ENCODE measurements around the gene TTC29. TPM values are rescaled to one million over a fixed set of nuclear protein-coding genes. Genes with fewer than 3 reads are reported as not detected.
A peak's percentile ranks its signal among the peaks of the same experiment; 100 is the strongest.

TTC29 gene
- polyA plus RNA-seq (ENCODE audit: insufficient read length in 10 of 10) = under 1 TPM in 4 of 10 donors, not detected in 6; 0.11 to 0.22 (median 0.15) TPM
- long read RNA-seq, donor 1 = 0 reads
- long read RNA-seq, donor 2 = 0 reads
- long read RNA-seq, donor 3 = 0 reads
- long read RNA-seq, donor 4 = 0 reads
- long read RNA-seq, donor 5 = 0 reads
- long read RNA-seq, donor 6 = 0 reads
- long read RNA-seq, donor 7 = 0 reads
- long read RNA-seq, donor 8 = 0 reads
- long read RNA-seq, donor 9 = 0 reads

GRCh38 chr4:146945556-146946374 lies at the start of gene TTC29:
Gene TTC29, minus strand, starts transcription at chr4:146945864. Its CDS starts 5,969 bp downstream, at chr4:146939895.
- DNase-seq = peak; percentile 82 to 95 (median 92)

DNA sequence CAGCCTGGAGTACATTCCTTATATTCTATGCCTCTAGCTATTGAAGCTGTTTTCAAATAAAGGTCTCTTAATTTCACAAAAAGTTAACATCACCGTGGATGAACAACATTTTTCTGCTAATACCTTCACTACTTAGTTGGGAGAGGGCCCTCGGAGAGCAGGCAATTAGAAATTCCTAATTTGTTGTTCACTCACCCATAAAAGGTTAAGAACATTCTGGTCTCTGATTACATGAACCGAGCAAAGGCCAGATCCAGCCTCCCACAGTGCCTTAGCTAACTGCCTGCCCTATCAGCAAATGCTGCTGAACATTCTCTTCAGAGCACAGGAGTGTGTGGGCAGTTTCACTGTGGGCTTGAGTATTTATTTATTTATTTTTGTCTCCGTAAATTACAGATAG lies 36.0 kb upstream of the TTC29 start:
- DNase-seq = peak in 1 of 3 donors; percentile 1

DNA sequence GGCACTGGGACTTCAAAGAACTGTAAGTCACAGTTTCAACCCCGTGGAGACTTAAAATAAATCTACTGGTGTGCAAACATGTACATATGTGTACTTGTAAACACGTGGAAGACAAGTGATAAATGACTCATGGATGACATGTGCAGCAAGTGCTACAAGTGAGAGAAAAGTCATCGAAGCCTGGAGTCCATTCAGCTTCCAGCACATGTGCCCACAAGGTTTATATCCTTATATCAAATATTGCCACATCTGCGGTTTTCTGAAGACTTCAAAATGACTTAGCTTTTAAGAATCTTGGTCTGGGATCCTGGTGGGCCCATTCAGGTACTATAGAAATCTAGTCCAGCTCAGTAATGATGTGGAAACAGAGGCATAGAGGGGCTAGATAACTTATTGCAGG lies 33.0 kb upstream of the TTC29 start:
- DNase-seq = no peak

DNA sequence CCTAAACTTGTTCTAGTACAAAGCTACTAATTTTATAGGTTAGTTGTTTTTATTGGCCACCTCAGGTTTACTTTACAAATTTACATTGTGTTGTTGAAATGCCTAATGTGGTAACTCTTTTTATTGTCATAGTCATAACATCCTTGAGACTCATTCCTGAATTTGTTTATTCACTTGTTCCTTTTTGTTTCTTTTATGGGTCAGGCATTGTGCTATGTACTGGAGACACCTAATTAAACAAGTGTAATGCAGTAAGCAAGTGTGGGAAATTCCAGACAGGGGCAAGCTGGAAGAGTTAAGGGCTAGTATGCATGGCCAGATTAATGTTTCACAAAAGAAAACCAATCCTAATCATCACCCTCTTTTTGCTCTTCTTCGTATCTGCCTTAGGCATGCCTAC lies 30.5 kb upstream of the TTC29 start:
- DNase-seq = no peak

- no peak for DNase-seq
These were observed 29.9 kb upstream of the TTC29 start for GRCh38 chr4:146975527-146975926.

DNA sequence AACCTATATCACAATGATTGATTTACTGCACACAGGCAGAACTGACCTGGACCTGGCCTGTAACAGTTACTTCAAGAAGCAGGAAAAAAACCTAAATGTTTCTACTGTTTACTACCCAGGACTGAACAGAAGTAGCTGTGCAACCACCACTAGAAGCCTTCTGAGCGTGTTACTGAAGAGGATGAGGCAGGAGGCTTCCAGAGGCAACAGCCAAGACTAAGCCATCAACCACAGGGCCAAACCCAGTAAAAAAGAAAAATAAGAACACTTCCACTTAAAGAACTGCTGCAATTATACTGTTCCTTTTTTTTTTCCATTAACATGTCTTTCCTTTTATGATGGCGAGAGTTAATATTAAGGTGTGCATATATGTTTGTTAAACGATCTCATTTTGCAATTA lies 29.4 kb upstream of the TTC29 start:
- no peak for DNase-seq

GRCh38 chr4:146972036-146972435 lies 26.4 kb upstream of the TTC29 start:
- DNase-seq = no peak

DNA sequence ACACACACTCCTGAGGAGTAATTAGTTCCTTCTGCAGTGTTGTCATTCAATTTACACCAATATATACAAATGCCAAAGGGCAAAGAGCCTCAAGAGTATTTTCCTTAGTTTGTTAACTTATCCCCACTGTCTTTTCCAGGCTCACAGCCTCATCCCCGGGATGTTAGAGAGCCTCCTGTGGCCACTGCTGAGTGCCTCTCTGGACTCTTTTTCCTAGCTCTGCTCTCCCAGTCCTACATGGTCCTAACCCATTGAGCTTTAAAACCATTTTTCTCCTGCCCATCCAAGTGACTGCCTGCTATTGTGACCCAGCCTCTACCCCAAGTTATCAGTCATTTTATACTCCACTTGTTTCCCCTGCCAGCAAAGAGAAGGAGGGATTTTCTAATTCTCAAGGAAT lies 23.5 kb upstream of the TTC29 start:
- DNase-seq = no peak

GRCh38 chr4:146960634-146961033 lies 15.0 kb upstream of the TTC29 start:
- DNase-seq = no peak

DNA sequence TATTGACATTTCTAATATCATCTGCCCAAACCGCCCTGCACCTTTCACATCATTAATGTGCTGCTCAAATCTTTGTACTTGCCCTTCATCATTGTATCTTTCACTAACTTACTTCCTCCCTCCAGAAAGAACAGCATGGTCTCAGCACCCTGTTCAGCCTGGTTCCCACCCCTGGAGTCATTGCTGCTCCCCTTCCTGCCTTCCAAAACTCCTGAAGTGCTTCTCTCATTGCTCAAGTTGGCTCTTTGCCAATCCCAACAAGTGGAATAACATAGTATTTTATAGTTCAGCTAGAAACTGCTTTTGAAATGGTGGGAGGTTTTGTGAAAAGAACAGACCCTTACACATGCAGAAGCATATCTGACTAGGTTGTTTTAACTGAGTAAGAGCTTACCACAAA lies 14.0 kb upstream of the TTC29 start:
- peak in 1 of 3 donors; percentile 8 for DNase-seq

GRCh38 chr4:146957237-146957636 lies 11.6 kb upstream of the TTC29 start:
- DNase-seq = peak in 1 of 3 donors; percentile 72

GRCh38 chr4:146952896-146953295 lies 7.2 kb upstream of the TTC29 start:
- no peak for DNase-seq

DNA sequence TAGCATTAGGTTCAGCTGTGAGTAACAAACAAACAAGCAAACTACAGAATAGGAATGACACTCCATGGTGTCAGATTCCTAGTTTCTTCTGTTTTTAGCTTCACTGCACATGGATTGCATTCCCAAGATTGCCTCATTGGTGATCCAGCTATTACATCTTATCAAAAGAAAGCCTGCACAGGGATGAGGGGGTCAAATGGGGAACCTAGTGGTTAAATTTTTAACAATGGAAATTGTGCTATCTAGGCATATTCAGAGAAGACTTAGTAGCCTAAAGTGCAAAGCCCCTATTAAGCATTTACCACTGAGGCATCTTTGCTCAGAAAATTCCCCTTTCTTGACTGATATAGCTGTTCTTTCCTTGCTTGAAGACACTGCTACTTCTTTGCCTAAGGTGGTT lies 3.9 kb upstream of the TTC29 start:
- DNase-seq = no peak

- DNase-seq = no peak
These were observed 1.8 kb downstream of the TTC29 start for GRCh38 chr4:146943691-146944375.

DNA sequence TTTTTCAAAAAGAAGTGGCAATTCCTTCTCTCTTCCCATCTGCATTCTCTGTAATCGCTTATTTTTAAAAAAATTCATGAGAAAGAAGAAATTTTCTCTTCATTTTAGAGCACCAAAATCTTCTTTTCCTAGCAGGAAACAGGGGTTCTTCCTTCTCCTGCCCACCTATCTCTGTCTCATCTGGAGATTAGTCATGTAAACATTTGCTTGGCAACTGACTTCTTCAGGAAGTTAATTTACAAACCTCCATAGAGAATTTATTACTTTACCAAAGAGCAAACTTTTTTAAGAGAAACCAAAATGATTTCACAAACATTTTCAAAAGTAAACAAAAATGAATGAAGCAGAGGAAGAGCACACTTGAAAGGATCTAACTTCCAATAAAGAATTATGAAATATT lies 13.5 kb downstream of the TTC29 start:
- DNase-seq = no peak

GRCh38 chr4:146930673-146931072 lies 15.0 kb downstream of the TTC29 start:
- no peak for DNase-seq

- DNase-seq = no peak
These were observed 18.0 kb downstream of the TTC29 start for GRCh38 chr4:146927695-146928094.

GRCh38 chr4:146916479-146917076 lies 29.1 kb downstream of the TTC29 start:
- peak; percentile 38 to 63 (median 56) for DNase-seq

GRCh38 chr4:146915132-146915531 lies 30.5 kb downstream of the TTC29 start:
- no peak for DNase-seq

GRCh38 chr4:146900295-146900694 lies 45.4 kb downstream of the TTC29 start:
- DNase-seq = no peak

- no peak for DNase-seq
These were observed 55.4 kb downstream of the TTC29 start for GRCh38 chr4:146890301-146890700.

GRCh38 chr4:146883070-146883469 lies 62.6 kb downstream of the TTC29 start:
- DNase-seq = no peak

Measured in muscle of back (tissue), 13 donors.